Esophagus squamous epithelium (tissue), 4 donors: ENCODE results near the gene CLIC6.

Experiments
- CTCF ChIP-seq, 6 experiments: fragments of 450-650 bp in 4 of 6; fragments of 200-600 bp in 2 of 6; sonication (generic) in 2 of 6; IDR thresholded peaks; one replicate each; pipeline ENCODE4 v1.5.1; 2016 to 2019; ENCODE audit warnings: antibody characterized with exemption in 6 of 6, mild to moderate bottlenecking in 4 of 6, moderate library complexity in 4 of 6
- POLR2A ChIP-seq, 4 donors: fragments of 450-650 bp; IDR thresholded peaks; one replicate each; pipeline ENCODE4 v1.6.1; 2017; ENCODE audit warnings: antibody characterized with exemption in 4 of 4, mild to moderate bottlenecking in 4 of 4, moderate library complexity in 3 of 4

- TF ChIP-seq CTCF (IDR thresholded peaks at IDR 0.05) (no peak), POLR2A (IDR thresholded peaks at IDR 0.05) (no peak)
Observed at GRCh38 chr21:34748862-34749261, 80.1 kb downstream of the CLIC6 start.
